Ishikawa (cell line): ENCODE data around the gene GRB10.

Experiments
- CREB1 ChIP-seq: IDR thresholded peaks from 2 replicates; pipeline ENCODE4 v1.6.1; 2012; ENCODE audit warnings: low read depth
- EGR1 ChIP-seq: IDR thresholded peaks from 2 replicates; pipeline ENCODE4 v1.6.1; 2012
- EP300 ChIP-seq: IDR thresholded peaks from 2 replicates; pipeline ENCODE4 v1.6.1; 2012; ENCODE audit warnings: borderline replicate concordance
- FOXM1 ChIP-seq: IDR thresholded peaks from 2 replicates; pipeline ENCODE4 v1.6.1; 2012; ENCODE audit warnings: low read depth, borderline replicate concordance
- MAX ChIP-seq: IDR thresholded peaks from 2 replicates; pipeline ENCODE4 v1.6.1; 2012
- RAD21 ChIP-seq: IDR thresholded peaks from 2 replicates; pipeline ENCODE4 v1.6.1; 2012; ENCODE audit warnings: low read depth
- TAF1 ChIP-seq: IDR thresholded peaks from 2 replicates; pipeline ENCODE4 v1.6.1; 2012; ENCODE audit warnings: low read depth, mild to moderate bottlenecking
- TCF12 ChIP-seq: IDR thresholded peaks from 2 replicates; pipeline ENCODE4 v1.6.1; 2012; ENCODE audit warnings: low read depth
- USF1 ChIP-seq: IDR thresholded peaks from 2 replicates; pipeline ENCODE4 v1.6.1; 2012
- YY1 ChIP-seq: IDR thresholded peaks from 2 replicates; pipeline ENCODE4 v1.6.1; 2012; ENCODE audit warnings: low read depth
- ZBTB7A ChIP-seq: IDR thresholded peaks from 2 replicates; pipeline ENCODE4 v1.6.1; 2012; ENCODE audit warnings: low read depth
- TF ChIP-seq, protein P1 (sequence below): IDR thresholded peaks from 2 replicates; pipeline ENCODE4 v1.6.1; 2012; ENCODE audit warnings: low read depth, mild to moderate bottlenecking

DNA sequence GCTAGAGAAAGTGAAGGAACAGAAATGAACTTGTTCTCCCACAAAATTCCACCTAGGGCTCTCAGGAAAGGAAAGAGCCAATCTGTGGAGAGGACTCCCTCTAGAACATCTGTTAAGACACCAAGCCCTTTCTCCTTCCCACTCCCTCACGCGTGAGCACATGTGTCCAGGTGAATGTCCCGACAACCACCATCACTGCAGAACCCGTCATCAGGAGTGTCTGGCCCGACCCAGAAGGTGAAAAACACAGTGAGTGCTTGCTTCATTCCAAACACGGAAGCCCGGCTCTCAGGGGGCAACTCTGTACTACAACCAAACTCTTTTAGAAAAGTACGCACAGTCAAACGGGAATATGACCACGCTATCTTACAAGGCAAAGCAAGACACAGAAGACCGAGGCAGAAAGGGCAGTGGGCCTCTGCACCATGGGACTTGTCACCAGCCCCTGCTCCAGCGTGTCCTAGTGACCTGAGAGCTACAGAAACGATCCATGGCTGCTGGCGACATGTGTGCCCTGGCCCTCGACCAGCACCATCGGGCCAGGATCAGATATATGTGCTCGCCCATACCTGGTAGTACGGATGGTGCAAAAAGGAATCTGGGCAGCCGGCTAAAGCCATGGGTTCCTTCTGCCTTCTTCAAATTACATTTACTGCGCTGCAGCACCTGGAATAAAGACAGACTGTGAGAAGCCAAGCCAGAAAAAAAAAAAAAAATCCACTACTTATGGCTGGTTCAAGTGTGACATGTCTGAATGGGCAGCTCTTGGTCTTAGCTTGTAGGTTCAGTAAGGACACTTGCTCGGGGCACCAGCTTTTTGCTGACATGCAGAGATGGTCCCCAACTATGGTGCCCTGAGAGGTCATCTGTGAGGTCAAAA is 50.8 kb downstream of the GRB10 start:
- TF ChIP-seq YY1 (no peak), MAX (no peak), RAD21 (no peak), EGR1 (no peak), EP300 (no peak), ZBTB7A (no peak), TAF1 (no peak), FOXM1 (no peak), CREB1 (no peak), TCF12 (no peak), USF1 (no peak)
- TF ChIP-seq, protein P1, sequence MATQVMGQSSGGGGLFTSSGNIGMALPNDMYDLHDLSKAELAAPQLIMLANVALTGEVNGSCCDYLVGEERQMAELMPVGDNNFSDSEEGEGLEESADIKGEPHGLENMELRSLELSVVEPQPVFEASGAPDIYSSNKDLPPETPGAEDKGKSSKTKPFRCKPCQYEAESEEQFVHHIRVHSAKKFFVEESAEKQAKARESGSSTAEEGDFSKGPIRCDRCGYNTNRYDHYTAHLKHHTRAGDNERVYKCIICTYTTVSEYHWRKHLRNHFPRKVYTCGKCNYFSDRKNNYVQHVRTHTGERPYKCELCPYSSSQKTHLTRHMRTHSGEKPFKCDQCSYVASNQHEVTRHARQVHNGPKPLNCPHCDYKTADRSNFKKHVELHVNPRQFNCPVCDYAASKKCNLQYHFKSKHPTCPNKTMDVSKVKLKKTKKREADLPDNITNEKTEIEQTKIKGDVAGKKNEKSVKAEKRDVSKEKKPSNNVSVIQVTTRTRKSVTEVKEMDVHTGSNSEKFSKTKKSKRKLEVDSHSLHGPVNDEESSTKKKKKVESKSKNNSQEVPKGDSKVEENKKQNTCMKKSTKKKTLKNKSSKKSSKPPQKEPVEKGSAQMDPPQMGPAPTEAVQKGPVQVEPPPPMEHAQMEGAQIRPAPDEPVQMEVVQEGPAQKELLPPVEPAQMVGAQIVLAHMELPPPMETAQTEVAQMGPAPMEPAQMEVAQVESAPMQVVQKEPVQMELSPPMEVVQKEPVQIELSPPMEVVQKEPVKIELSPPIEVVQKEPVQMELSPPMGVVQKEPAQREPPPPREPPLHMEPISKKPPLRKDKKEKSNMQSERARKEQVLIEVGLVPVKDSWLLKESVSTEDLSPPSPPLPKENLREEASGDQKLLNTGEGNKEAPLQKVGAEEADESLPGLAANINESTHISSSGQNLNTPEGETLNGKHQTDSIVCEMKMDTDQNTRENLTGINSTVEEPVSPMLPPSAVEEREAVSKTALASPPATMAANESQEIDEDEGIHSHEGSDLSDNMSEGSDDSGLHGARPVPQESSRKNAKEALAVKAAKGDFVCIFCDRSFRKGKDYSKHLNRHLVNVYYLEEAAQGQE, result no peak
